Gastroesophageal sphincter (tissue), 4 donors: Measurements from ENCODE around the gene DNAJB6. TPM values are rescaled to one million over a fixed set of nuclear protein-coding genes. Genes with fewer than 3 reads are reported as not detected.

ENCODE experiments used
- ATAC-seq: fragments of 150-250 bp; one replicate; pipeline ENCODE4 v1.9.1; 2016; ENCODE audit warnings: mild to moderate bottlenecking, moderate library complexity
- H3K27ac ChIP-seq, 4 donors: fragments of 200-600 bp; sonication (generic) in 3 of 4; 1 replicate in 3 of 4; 2 replicates in 1 of 4; pipeline ENCODE4 v1.5.1; 2016 to 2019
- H3K27me3 ChIP-seq: fragments of 200-600 bp; sonication (generic); one replicate; pipeline ENCODE4 v1.5.1; 2019
- H3K36me3 ChIP-seq, 2 donors: fragments of 200-600 bp; sonication (generic); one replicate each; pipeline ENCODE4 v1.5.1; 2019; ENCODE audit warnings: control low read depth in 1 of 2
- H3K4me1 ChIP-seq, 3 donors: fragments of 200-600 bp; sonication (generic); 1 replicate in 2 of 3; 2 replicates in 1 of 3; pipeline ENCODE4 v1.5.1; 2016 to 2019; ENCODE audit warnings: control low read depth in 2 of 3
- H3K4me3 ChIP-seq, 2 donors: fragments of 200-600 bp; sonication (generic); one replicate each; pipeline ENCODE4 v1.5.1; 2019; ENCODE audit warnings: mild to moderate bottlenecking in 1 of 2, moderate library complexity in 1 of 2
- H3K9me3 ChIP-seq, 3 donors: fragments of 200-600 bp; sonication (generic); one replicate each; pipeline ENCODE4 v1.5.1; 2017 to 2019; ENCODE audit warnings: control low read depth in 2 of 3
- CTCF ChIP-seq, 4 experiments: fragments of 200-600 bp in 2 of 4; fragments of 450-650 bp in 2 of 4; sonication (generic) in 1 of 4; IDR thresholded peaks; one replicate each; pipeline ENCODE4 v1.5.1; 2017 to 2019; ENCODE audit warnings: antibody characterized with exemption in 4 of 4, mild to moderate bottlenecking in 2 of 4, moderate library complexity in 2 of 4
- EP300 ChIP-seq: sonication (generic); formaldehyde crosslinking; IDR thresholded peaks from one replicate; pipeline ENCODE4 v1.6.1; 2017; ENCODE audit warnings: antibody characterized with exemption, mild to moderate bottlenecking
- POLR2A ChIP-seq, 2 donors: fragments of 450-650 bp; IDR thresholded peaks; one replicate each; pipeline ENCODE4 v1.6.1; 2017; ENCODE audit warnings: antibody characterized with exemption in 2 of 2, mild to moderate bottlenecking in 2 of 2, moderate library complexity in 1 of 2
- POLR2AphosphoS5 ChIP-seq: sonication (generic); formaldehyde crosslinking; IDR thresholded peaks from one replicate; pipeline ENCODE4 v1.6.1; 2017; ENCODE audit warnings: antibody characterized with exemption
- WGBS, 2 donors: methylation state at CpG; one replicate each; pipeline ENCODE4 v1.1.5; 2018; ENCODE audit warnings: low coverage in 1 of 2; 5-methylcytosine and 5-hydroxymethylcytosine counted together
- total RNA-seq, 4 donors: library from RNA; depleted of rRNA; stranded (reverse); fragments of >200 nt; gene quantifications; one replicate each; pipeline ENCODE4 v1.1.0, GENCODE V29; 2016

The DNAJB6 gene
- total RNA-seq, 4 donors from 2014 or later: 117 to 195 (median 148) TPM

- Histone ChIP-seq H3K4me1 (peaks cover 0 to 12% (median 6%) of the 10 kb centered on the region in 3 donors), H3K4me3 (no peak overlapping the region), H3K27ac (no peak overlapping the region), H3K27me3 (peaks cover 32% of the 10 kb centered on the region), H3K36me3 (no peaks in the 10 kb centered on the region), H3K9me3 (no peaks in the 10 kb centered on the region)
- 68 to 74% methylated on average over 8 to 13 of the region's 13 CpGs for WGBS, 2 donors
- no peak for ATAC-seq
- TF ChIP-seq POLR2A (IDR thresholded peaks at IDR 0.05) (no peak), POLR2AphosphoS5 (no peak), EP300 (no peak), CTCF (IDR thresholded peaks at IDR 0.05) (no peak)
These were observed 100.1 kb downstream of the DNAJB6 start for GRCh38 chr7:157436763-157437480.

GRCh38 chr7:157437519-157438061 lies 100.8 kb downstream of the DNAJB6 start:
- no peaks in the 10 kb centered on the region for H3K36me3 ChIP-seq
- H3K4me1 ChIP-seq: peaks cover 0 to 6% (median 3%) of the 10 kb centered on the region in 3 donors
- WGBS, 2 donors: 32 to 50% methylated on average over 3 to 9 of the region's 9 CpGs
- no peak overlapping the region for H3K4me3 ChIP-seq
- TF ChIP-seq CTCF (IDR thresholded peaks at IDR 0.05): no peak
- no peak overlapping the region for H3K27ac ChIP-seq
- H3K9me3 ChIP-seq: no peaks in the 10 kb centered on the region
- no peak for ATAC-seq
- peaks cover 35% of the 10 kb centered on the region for H3K27me3 ChIP-seq

- ATAC-seq: no peak
- WGBS, 2 donors: 83 to 100% methylated on average over 1 to 6 of the region's 18 CpGs
- Histone ChIP-seq H3K27ac (no peak overlapping the region), H3K4me1 (no peaks in the 10 kb centered on the region), H3K36me3 (no peaks in the 10 kb centered on the region), H3K9me3 (no peaks in the 10 kb centered on the region), H3K4me3 (no peak overlapping the region), H3K27me3 (peaks cover 43% of the 10 kb centered on the region)
- TF ChIP-seq EP300 (no peak), CTCF (IDR thresholded peaks at IDR 0.05) (no peak), POLR2A (IDR thresholded peaks at IDR 0.05) (no peak), POLR2AphosphoS5 (no peak)
These were observed 101.6 kb downstream of the DNAJB6 start for GRCh38 chr7:157438121-157439025.

GRCh38 chr7:157439149-157439548 lies 102.3 kb downstream of the DNAJB6 start:
- no peak for ATAC-seq
- Histone ChIP-seq H3K4me1 (no peaks in the 10 kb centered on the region), H3K27me3 (peaks cover 49% of the 10 kb centered on the region), H3K4me3 (no peak overlapping the region), H3K9me3 (no peaks in the 10 kb centered on the region), H3K36me3 (no peaks in the 10 kb centered on the region), H3K27ac (no peak overlapping the region)
- TF ChIP-seq POLR2A (IDR thresholded peaks at IDR 0.05): no peak
- no peak for TF ChIP-seq EP300
- TF ChIP-seq POLR2AphosphoS5: no peak
- no peak for TF ChIP-seq CTCF (IDR thresholded peaks at IDR 0.05)
- 92 to 94% methylated on average over 2 to 5 of the region's 6 CpGs for WGBS, 2 donors
